Pancreas (tissue), 10 donors: ENCODE measurements around the gene FBXO15. TPM values are rescaled to one million over a fixed set of nuclear protein-coding genes. Genes with fewer than 3 reads are reported as not detected.
A peak's percentile ranks its signal among the peaks of the same experiment; 100 is the strongest.

Experiments used
- ATAC-seq, 4 donors: fragments of 200-7000 bp; cut with Tn5 transposase; one replicate each; pipeline versions ENCODE4 v1.8.0 to v1.9.1; 2020; ENCODE audit warnings: mild to moderate bottlenecking in 4 of 4, moderate library complexity in 4 of 4
- DNase-seq, 6 donors: peaks; one replicate each; pipeline ENCODE4 v3.0.0-alpha.2; 2020
- FAIRE-seq: peaks from 2 replicates; lab custom pipeline; 2012; peaks lifted over from hg19 to GRCh38; lab: Jason Lieb, UNC
- H3K27ac ChIP-seq, 4 donors: fragments of 200-600 bp; sonication (generic); 1 replicate in 3 of 4; 2 replicates in 1 of 4; pipeline versions ENCODE4 v1.5.0 to v1.8.0; 2020
- H3K27me3 ChIP-seq, 4 donors: fragments of 200-600 bp; one replicate each; pipeline ENCODE4 v1.8.0; 2021
- H3K36me3 ChIP-seq, 3 donors: fragments of 200-600 bp; sonication (generic) in 1 of 3; one replicate each; pipeline versions ENCODE4 v1.5.0 to v1.8.0; 2020 to 2021
- H3K4me1 ChIP-seq, 3 donors: fragments of 200-600 bp; one replicate each; pipeline ENCODE4 v1.8.0; 2021
- H3K4me3 ChIP-seq, 4 donors: fragments of 200-600 bp; sonication (generic) in 2 of 4; one replicate each; pipeline versions ENCODE4 v1.5.0 to v1.8.0; 2020 to 2021
- H3K9me3 ChIP-seq, 4 donors: fragments of 200-600 bp; one replicate each; pipeline ENCODE4 v1.8.0; 2021
- CTCF ChIP-seq, 4 donors: fragments of 200-600 bp; sonication (generic) in 3 of 4; IDR thresholded peaks; one replicate each; pipeline versions ENCODE4 v1.5.0 to v1.8.0; 2021; ENCODE audit warnings: antibody characterized with exemption in 4 of 4
- WGBS, 2 donors: extraction: QIAGEN DNeasy Blood & Tissue Kit; methylation state at CpG; one replicate each; pipeline ENCODE4 v1.1.7; 2013; 5-methylcytosine and 5-hydroxymethylcytosine counted together
- intact Hi-C, 3 donors: fragments of 100-400 bp; cut with DNase I; formaldehyde crosslinking; loops; one replicate each; pipeline versions ENCODE4 v1.11.1 to v1.14.2; 2022
- polyA plus RNA-seq, 2 donors: library from polyadenylated mRNA; stranded (reverse); fragments of 200-250 nt; gene quantifications; one replicate each; pipeline ENCODE4 v1.2.3, GENCODE V29; 2013
- total RNA-seq, 6 donors: library from RNA; stranded (reverse); fragmentation: NEBNext Ultra II Directional in 4 of 6; extraction: Animal tissue kit (Norgen Biotek cat#: 25700) in 4 of 6; gene quantifications; one replicate each; pipeline versions ENCODE4 v1.2.1 to v1.2.4, GENCODE V29; 2021 to 2023
- donor health status: healthy with polysubstance abuse.
- donor health status: DM: no; HTN: no; CAD: no; lungs with moderate emphysema.
- donor health status: DM: no; HTN: no; CAD: no.
- donor health status: control.
- donor health status: control.
- donor health status: Bipolar disorder and iron deficiency.
- donor health status: DM: yes; HTN: yes; CAD: no.
- donor health status: DM: no; HTN: no; CAD: no.
- donor health status: DM: no; HTN: no; CAD: no.
- donor health status: DM: yes; HTN: yes; CAD: no.

FBXO15 gene
- total and polyA plus RNA-seq, 8 donors: 0.37 to 7.1 (median 0.89) TPM

GRCh38 chr18:74065366-74065765 lies 82.3 kb downstream of the FBXO15 start:
- Histone ChIP-seq H3K9me3 (no peaks in the 10 kb centered on the region), H3K27me3 (no peaks in the 10 kb centered on the region), H3K36me3 (no peaks in the 10 kb centered on the region), H3K4me1 (peaks cover 0 to 11% (median 0%) of the 10 kb centered on the region in 3 donors), H3K4me3 (no peak overlapping the region), H3K27ac (no peak overlapping the region)
- FAIRE-seq (no peak), DNase-seq (no peak), ATAC-seq (peak in 3 of 4 donors; percentile 50 to 80 (median 54))
- 36 to 40% methylated on average over 3 of the region's 3 CpGs for WGBS, 2 donors
- TF ChIP-seq CTCF (IDR thresholded peaks at IDR 0.05): no peak
- intact Hi-C loops: no loop called here

- ATAC-seq (peak in 2 of 4 donors; percentile 22 to 42), DNase-seq (no peak), FAIRE-seq (no peak)
- Histone ChIP-seq H3K4me1 (peaks cover 0 to 11% (median 0%) of the 10 kb centered on the region in 3 donors), H3K27ac (no peak overlapping the region), H3K9me3 (no peaks in the 10 kb centered on the region), H3K27me3 (no peaks in the 10 kb centered on the region), H3K36me3 (no peaks in the 10 kb centered on the region), H3K4me3 (no peak overlapping the region)
- TF ChIP-seq CTCF (IDR thresholded peaks at IDR 0.05): no peak
- 70 to 75% methylated on average over 6 of the region's 6 CpGs for WGBS, 2 donors
- intact Hi-C loops: no loop called here
These were observed 83.1 kb downstream of the FBXO15 start for GRCh38 chr18:74064510-74064909.

- Histone ChIP-seq H3K9me3 (no peaks in the 10 kb centered on the region), H3K27me3 (no peaks in the 10 kb centered on the region), H3K4me1 (peaks cover 0 to 11% (median 0%) of the 10 kb centered on the region in 3 donors), H3K4me3 (no peak overlapping the region), H3K36me3 (no peaks in the 10 kb centered on the region), H3K27ac (no peak overlapping the region)
- FAIRE-seq (no peak), DNase-seq (no peak), ATAC-seq (peak in 2 of 4 donors; percentile 29 to 60)
- intact Hi-C loops: no loop called here
- TF ChIP-seq CTCF (IDR thresholded peaks at IDR 0.05): no peak
- 77 to 80% methylated on average over 5 of the region's 5 CpGs for WGBS, 2 donors
These were observed 84.1 kb downstream of the FBXO15 start for GRCh38 chr18:74063557-74063956.

- no peak for TF ChIP-seq CTCF (IDR thresholded peaks at IDR 0.05)
- ATAC-seq: no peak
These were observed 84.6 kb downstream of the FBXO15 start for GRCh38 chr18:74063023-74063422.

GRCh38 chr18:74062037-74062436 lies 85.6 kb downstream of the FBXO15 start:
- intact Hi-C loops: no loop called here
- Histone ChIP-seq H3K4me3 (no peak overlapping the region), H3K36me3 (no peaks in the 10 kb centered on the region), H3K27me3 (no peaks in the 10 kb centered on the region), H3K9me3 (no peaks in the 10 kb centered on the region), H3K4me1 (peaks cover 0 to 11% (median 0%) of the 10 kb centered on the region in 3 donors), H3K27ac (no peak overlapping the region)
- ATAC-seq: no peak
- no peak for DNase-seq
- FAIRE-seq: no peak
- no peak for TF ChIP-seq CTCF (IDR thresholded peaks at IDR 0.05)
- WGBS, 2 donors: 86 to 93% methylated on average over 3 of the region's 3 CpGs

More at GRCh38 chr18:74063023-74063422, 84.6 kb downstream of the FBXO15 start:
- Histone ChIP-seq H3K9me3 (no peaks in the 10 kb centered on the region), H3K27me3 (no peaks in the 10 kb centered on the region), H3K4me3 (no peak overlapping the region), H3K4me1 (peaks cover 0 to 11% (median 0%) of the 10 kb centered on the region in 3 donors), H3K36me3 (no peaks in the 10 kb centered on the region), H3K27ac (no peak overlapping the region)
- intact Hi-C loops: no loop called here
- FAIRE-seq (no peak), DNase-seq (no peak)
- WGBS, 2 donors: 93 to 95% methylated on average over 3 of the region's 3 CpGs
